Cardiac fibroblast (primary cell): Measurements from ENCODE around the gene ADAMTS2.

Experiments used
- DNase-seq, 2 donors: peaks; one replicate each; pipeline versions ENCODE4 v3.0.0 to v3.0.0-alpha.2; 2010; ENCODE audit warnings: low read depth in 2 of 2
- H3K4me3 ChIP-seq, 2 donors: replicated peaks in 1 of 2; 1 replicate in 1 of 2; 2 replicates in 1 of 2; pipeline ENCODE4 v1.5.1; 2011; ENCODE audit warnings: low read depth in 2 of 2, low read length in 2 of 2, mild to moderate bottlenecking in 2 of 2, moderate library complexity in 1 of 2
- CTCF ChIP-seq: IDR thresholded peaks from one replicate; pipeline ENCODE4 v1.5.1; 2011; ENCODE audit warnings: low read depth, mild to moderate bottlenecking, low read length, inconsistent platforms

Gene ADAMTS2

GRCh38 chr5:179137016-179137642, 208.1 kb downstream of the ADAMTS2 start:
- TF ChIP-seq CTCF, result no peak

GRCh38 chr5:179135441-179136215, 209.6 kb downstream of the ADAMTS2 start:
- no peak for DNase-seq
- TF ChIP-seq CTCF, result no peak
- no peak overlapping the region for H3K4me3 ChIP-seq

More at GRCh38 chr5:179137016-179137642, 208.1 kb downstream of the ADAMTS2 start:
- H3K4me3 ChIP-seq, result no peak overlapping the region
- no peak for DNase-seq

GRCh38 chr5:179135006-179135405, 210.3 kb downstream of the ADAMTS2 start:
- no peak for DNase-seq
- TF ChIP-seq CTCF, result no peak
- H3K4me3 ChIP-seq, result no peak overlapping the region

- no peak for DNase-seq
- TF ChIP-seq CTCF, result no peak
- no peak overlapping the region for H3K4me3 ChIP-seq
Measured at GRCh38 chr5:179134511-179134910, 210.8 kb downstream of the ADAMTS2 start.

- no peak overlapping the region for H3K4me3 ChIP-seq
Measured at GRCh38 chr5:179132586-179133355, 212.5 kb downstream of the ADAMTS2 start.

More at GRCh38 chr5:179132586-179133355, 212.5 kb downstream of the ADAMTS2 start:
- no peak for TF ChIP-seq CTCF
- DNase-seq, result no peak
